Esophagus squamous epithelium (tissue), 4 donors: Measurements from ENCODE around the gene KIF23.

Experiments
- POLR2A ChIP-seq, 4 donors: fragments of 450-650 bp; IDR thresholded peaks; one replicate each; pipeline ENCODE4 v1.6.1; 2017; ENCODE audit warnings: antibody characterized with exemption in 4 of 4, mild to moderate bottlenecking in 4 of 4, moderate library complexity in 3 of 4
- TF ChIP-seq, protein P1 (sequence below), 6 experiments: fragments of 450-650 bp in 4 of 6; fragments of 200-600 bp in 2 of 6; sonication (generic) in 2 of 6; IDR thresholded peaks; one replicate each; pipeline ENCODE4 v1.5.1; 2016 to 2019; ENCODE audit warnings: antibody characterized with exemption in 6 of 6, mild to moderate bottlenecking in 4 of 6, moderate library complexity in 4 of 6

DNA sequence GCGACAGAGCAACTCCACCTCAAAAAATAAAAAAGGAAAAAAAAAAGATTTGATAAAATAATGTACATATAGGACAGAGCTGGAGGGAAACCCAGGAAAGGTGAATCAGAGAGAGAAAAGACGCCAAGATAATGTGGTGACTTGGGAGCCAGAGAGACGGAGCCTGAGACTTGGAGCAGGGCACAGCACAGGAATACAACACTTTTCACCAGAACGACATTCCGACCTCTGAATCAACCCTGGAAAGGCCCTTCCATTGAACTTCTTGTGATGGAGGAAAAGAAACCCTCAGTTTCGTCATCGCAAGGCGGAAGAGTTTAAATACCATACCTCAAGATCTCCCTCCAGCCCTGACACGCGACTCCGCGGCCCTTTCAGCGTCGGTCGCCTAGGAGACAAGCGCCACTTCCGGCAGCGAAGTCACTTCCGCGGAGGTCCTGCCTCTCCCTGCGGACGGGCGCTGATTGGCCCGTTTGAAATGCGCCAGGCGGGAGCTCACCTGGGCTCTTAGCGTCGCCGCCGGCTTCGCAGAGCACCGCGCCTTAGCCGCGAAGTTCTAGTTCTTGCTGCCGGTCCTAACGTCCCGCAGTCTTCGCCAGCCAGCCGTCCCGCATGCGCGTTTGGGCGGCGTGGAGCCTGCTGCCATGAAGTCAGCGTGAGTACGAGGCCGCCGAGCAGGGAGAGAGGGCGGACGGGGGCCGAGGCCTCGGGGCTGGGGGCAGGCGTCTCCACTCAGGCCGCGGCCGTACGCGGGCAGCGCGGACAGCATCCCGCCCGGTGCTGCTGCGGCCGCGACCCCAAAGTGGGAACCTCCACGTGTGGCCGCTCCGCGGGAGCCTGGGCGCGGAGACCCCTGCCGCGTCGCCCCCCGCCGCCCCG is at the start of gene KIF23:
- TF ChIP-seq, protein P1, sequence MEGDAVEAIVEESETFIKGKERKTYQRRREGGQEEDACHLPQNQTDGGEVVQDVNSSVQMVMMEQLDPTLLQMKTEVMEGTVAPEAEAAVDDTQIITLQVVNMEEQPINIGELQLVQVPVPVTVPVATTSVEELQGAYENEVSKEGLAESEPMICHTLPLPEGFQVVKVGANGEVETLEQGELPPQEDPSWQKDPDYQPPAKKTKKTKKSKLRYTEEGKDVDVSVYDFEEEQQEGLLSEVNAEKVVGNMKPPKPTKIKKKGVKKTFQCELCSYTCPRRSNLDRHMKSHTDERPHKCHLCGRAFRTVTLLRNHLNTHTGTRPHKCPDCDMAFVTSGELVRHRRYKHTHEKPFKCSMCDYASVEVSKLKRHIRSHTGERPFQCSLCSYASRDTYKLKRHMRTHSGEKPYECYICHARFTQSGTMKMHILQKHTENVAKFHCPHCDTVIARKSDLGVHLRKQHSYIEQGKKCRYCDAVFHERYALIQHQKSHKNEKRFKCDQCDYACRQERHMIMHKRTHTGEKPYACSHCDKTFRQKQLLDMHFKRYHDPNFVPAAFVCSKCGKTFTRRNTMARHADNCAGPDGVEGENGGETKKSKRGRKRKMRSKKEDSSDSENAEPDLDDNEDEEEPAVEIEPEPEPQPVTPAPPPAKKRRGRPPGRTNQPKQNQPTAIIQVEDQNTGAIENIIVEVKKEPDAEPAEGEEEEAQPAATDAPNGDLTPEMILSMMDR (IDR thresholded peaks at IDR 0.05), result no peak
- peak in 1 of 4 donors; percentile 39 for TF ChIP-seq POLR2A (IDR thresholded peaks at IDR 0.05)
